ENCODE data around the gene NKX1-1.
A peak's percentile ranks its signal among the peaks of the same experiment; 100 is the strongest.

GRCh38 chr4:1411436-1412375 lies 5.5 kb upstream of the NKX1-1 start:
- TF ChIP-seq CTCF (IDR thresholded peaks at IDR 0.05; ENCODE audit: low read depth, low read length) (0 out of 2 replicates have a peak, but pooled peaks have one; percentile 4), EZH2phosphoT487 (IDR thresholded peaks at IDR 0.05; ENCODE audit: low read depth) (no peak)
